ENCODE results near the gene TMEM156. TPM values are rescaled to one million over a fixed set of nuclear protein-coding genes. Genes with fewer than 3 reads are reported as not detected.

The TMEM156 gene
- total and polyA plus RNA-seq, 10 donors: 10.5 to 76.1 (median 17.0) TPM

DNA sequence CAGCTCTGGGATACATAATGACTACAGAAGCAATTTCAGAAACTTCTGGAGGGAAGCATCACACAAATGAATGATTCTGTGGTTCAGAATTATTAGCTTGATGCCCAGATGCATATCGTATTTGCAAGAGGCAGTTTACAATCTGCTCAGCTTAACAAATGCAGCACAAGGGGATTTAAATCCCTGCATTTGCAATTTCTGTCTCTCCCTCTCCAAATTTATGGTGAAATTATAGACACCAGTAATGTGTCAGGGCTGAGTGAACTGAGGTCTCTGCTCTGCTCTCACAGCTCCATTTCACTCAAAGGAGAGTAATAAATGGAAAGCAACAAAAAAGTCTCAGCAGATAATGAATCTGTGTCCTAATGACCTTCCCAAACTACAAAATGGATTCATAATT lies 80.2 kb downstream of the TMEM156 start:
- intact Hi-C loops (cut with DNase I; ENCODE audit: low total_unique reads): no loop called here
- no peaks in the 10 kb centered on the region for H3K9me3 ChIP-seq
- no peaks in the 10 kb centered on the region for H3K27me3 ChIP-seq (replicated peaks in 1 of 7)
- peaks cover 0 to 6% (median 0%) of the 10 kb centered on the region in 6 donors for H3K4me1 ChIP-seq
- H3K36me3 ChIP-seq: no peaks in the 10 kb centered on the region
- no peak for DNase-seq
- 0 to 84% (median 39%) methylated on average over 1 of the region's 1 CpG for WGBS, 5 donors
- H3K27ac ChIP-seq: no peak overlapping the region
- H3K4me3 ChIP-seq: no peak overlapping the region
- TF ChIP-seq, protein P1, sequence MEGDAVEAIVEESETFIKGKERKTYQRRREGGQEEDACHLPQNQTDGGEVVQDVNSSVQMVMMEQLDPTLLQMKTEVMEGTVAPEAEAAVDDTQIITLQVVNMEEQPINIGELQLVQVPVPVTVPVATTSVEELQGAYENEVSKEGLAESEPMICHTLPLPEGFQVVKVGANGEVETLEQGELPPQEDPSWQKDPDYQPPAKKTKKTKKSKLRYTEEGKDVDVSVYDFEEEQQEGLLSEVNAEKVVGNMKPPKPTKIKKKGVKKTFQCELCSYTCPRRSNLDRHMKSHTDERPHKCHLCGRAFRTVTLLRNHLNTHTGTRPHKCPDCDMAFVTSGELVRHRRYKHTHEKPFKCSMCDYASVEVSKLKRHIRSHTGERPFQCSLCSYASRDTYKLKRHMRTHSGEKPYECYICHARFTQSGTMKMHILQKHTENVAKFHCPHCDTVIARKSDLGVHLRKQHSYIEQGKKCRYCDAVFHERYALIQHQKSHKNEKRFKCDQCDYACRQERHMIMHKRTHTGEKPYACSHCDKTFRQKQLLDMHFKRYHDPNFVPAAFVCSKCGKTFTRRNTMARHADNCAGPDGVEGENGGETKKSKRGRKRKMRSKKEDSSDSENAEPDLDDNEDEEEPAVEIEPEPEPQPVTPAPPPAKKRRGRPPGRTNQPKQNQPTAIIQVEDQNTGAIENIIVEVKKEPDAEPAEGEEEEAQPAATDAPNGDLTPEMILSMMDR (IDR thresholded peaks at IDR 0.05 in 8 of 11, conservative IDR thresholded peaks at IDR 0.05 in 3 of 11): no peak
- TF ChIP-seq POLR2A (IDR thresholded peaks at IDR 0.05) (no peak), POLR2AphosphoS5 (IDR thresholded peaks at IDR 0.05) (no peak)

DNA sequence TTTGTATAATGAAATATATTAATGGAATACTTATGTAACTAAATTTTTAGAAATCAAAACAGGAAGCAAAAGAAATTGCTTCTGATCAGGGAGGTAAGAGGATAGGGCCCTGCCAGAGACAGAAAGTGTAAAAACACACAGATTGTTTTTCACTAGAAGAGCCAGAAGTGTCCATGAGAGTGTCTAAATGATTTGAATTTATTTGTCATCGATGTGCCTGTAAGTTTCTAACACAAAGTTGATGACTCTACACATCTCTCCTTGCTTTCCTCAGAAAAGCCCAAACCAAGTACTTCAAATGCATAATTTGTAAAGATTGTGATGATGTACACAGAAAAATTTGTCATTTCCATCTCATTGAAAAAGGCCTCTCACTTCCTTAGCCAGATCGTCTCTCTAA lies 80.6 kb downstream of the TMEM156 start:
- TF ChIP-seq POLR2AphosphoS5 (IDR thresholded peaks at IDR 0.05): no peak
- TF ChIP-seq, protein P1 (IDR thresholded peaks at IDR 0.05 in 8 of 11, conservative IDR thresholded peaks at IDR 0.05 in 3 of 11): no peak
- no peak for TF ChIP-seq POLR2A (IDR thresholded peaks at IDR 0.05)
- Histone ChIP-seq H3K4me1 (peaks cover 0 to 6% (median 0%) of the 10 kb centered on the region in 6 donors), H3K27ac (no peak overlapping the region), H3K36me3 (no peaks in the 10 kb centered on the region), H3K27me3 (replicated peaks in 1 of 7) (no peaks in the 10 kb centered on the region), H3K9me3 (no peaks in the 10 kb centered on the region), H3K4me3 (no peak overlapping the region)
- intact Hi-C loops (cut with DNase I; ENCODE audit: low total_unique reads): no loop called here
- 50 to 78% (median 76%) methylated on average over 2 of the region's 2 CpGs for WGBS, 5 donors
- DNase-seq: no peak

DNA sequence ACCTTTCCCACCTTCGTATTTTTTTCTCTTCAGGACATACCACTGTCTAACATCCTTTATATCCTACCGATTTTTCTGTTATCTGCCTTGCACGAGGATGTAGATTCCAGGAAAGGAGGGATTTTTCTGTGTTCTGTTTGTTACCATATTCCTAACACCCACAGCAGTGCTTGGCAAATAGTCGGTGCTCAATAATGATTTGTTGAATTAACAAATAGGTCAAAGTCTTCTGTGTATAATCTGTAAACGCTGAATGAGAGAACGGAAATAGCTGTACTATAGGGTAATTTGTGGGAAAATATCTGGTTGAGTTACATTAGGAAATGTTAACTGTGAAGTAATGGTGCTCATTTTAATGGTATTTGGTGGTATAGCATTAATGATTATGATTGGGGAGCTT lies 81.5 kb downstream of the TMEM156 start:
- TF ChIP-seq POLR2AphosphoS5 (IDR thresholded peaks at IDR 0.05) (no peak), POLR2A (IDR thresholded peaks at IDR 0.05) (no peak)
- TF ChIP-seq, protein P1 (IDR thresholded peaks at IDR 0.05 in 8 of 11, conservative IDR thresholded peaks at IDR 0.05 in 3 of 11): no peak
- DNase-seq: no peak
- intact Hi-C loops (cut with DNase I; ENCODE audit: low total_unique reads): no loop called here
- H3K27me3 ChIP-seq (replicated peaks in 1 of 7): no peaks in the 10 kb centered on the region
- H3K27ac ChIP-seq: no peak overlapping the region
- H3K4me3 ChIP-seq: no peak overlapping the region
- WGBS, 5 donors: 73 to 82% (median 77%) methylated on average over 6 of the region's 6 CpGs
- H3K36me3 ChIP-seq: no peaks in the 10 kb centered on the region
- H3K4me1 ChIP-seq: peaks cover 0 to 6% (median 0%) of the 10 kb centered on the region in 6 donors
- H3K9me3 ChIP-seq: no peaks in the 10 kb centered on the region

DNA sequence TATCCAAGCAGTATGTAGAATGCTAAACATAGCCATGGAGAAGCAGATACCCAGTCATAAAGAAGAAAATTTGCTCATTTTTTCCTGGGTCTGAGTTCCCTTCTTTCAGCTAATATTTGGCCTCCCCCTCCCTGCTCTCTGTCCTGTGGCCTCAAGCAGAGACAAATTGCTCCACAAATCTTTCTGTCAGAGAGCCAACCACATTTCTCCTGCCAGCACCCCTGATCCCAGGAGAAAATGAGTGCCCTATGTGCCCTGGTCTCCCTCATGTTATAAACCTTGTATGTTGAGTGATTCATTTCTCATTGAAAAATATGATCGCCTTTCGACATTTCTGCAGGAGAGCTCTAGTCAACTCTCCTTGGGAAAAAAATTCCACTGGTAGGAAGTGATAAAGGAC lies 82.0 kb downstream of the TMEM156 start:
- Histone ChIP-seq H3K4me3 (no peak overlapping the region), H3K27ac (no peak overlapping the region), H3K36me3 (peaks cover 0 to 4% (median 0%) of the 10 kb centered on the region in 6 donors), H3K9me3 (no peaks in the 10 kb centered on the region), H3K4me1 (peaks cover 0 to 6% (median 0%) of the 10 kb centered on the region in 6 donors), H3K27me3 (replicated peaks in 1 of 7) (no peaks in the 10 kb centered on the region)
- TF ChIP-seq POLR2A (IDR thresholded peaks at IDR 0.05) (no peak), POLR2AphosphoS5 (IDR thresholded peaks at IDR 0.05) (no peak)
- TF ChIP-seq, protein P1 (IDR thresholded peaks at IDR 0.05 in 8 of 11, conservative IDR thresholded peaks at IDR 0.05 in 3 of 11): no peak
- WGBS, 5 donors: 94 to 98% (median 95%) methylated on average over 2 of the region's 2 CpGs
- intact Hi-C loops (cut with DNase I; ENCODE audit: low total_unique reads): no loop called here
- no peak for DNase-seq

Measured in spleen (tissue), 11 donors.